Activated B cell treated with CpG ODN at 0.5 μM for 24 hours (primary cell): ENCODE results near the gene MORC3. TPM values are rescaled to one million over a fixed set of nuclear protein-coding genes. Genes with fewer than 3 reads are reported as not detected.

Experiments used
- ATAC-seq: fragments of 200-7000 bp; cut with Tn5 transposase; one replicate; pipeline ENCODE4 v1.10.0; 2021; ENCODE audit warnings: low read depth, mild to moderate bottlenecking, moderate library complexity
- CTCF ChIA-PET: fragments of 350-600 bp; sonication (Branson Sonifier 250); formaldehyde crosslinking; loops from one replicate; lab custom pipeline; 2021; ENCODE audit warnings: antibody characterized with exemption; lab: Charles Lee
- POLR2A ChIA-PET: fragments of 350-600 bp; sonication (Branson Sonifier 250); formaldehyde crosslinking; loops from one replicate; lab custom pipeline; 2021; ENCODE audit warnings: antibody characterized with exemption; lab: Charles Lee
- DNase-seq: peaks from one replicate; pipeline ENCODE4 v3.0.0; 2022
- H3K27ac Mint-ChIP-seq: one replicate; pipeline ENCODE4 v1.8.0; 2020; ENCODE audit warnings: mixed read lengths
- H3K27me3 Mint-ChIP-seq: one replicate; pipeline ENCODE4 v1.8.0; 2021; ENCODE audit warnings: mixed read lengths
- H3K36me3 Mint-ChIP-seq: one replicate; pipeline ENCODE4 v1.8.0; 2021; ENCODE audit warnings: low read depth, mixed read lengths
- H3K4me1 Mint-ChIP-seq: one replicate; pipeline ENCODE4 v1.8.0; 2021; ENCODE audit warnings: mixed read lengths
- H3K4me3 Mint-ChIP-seq: one replicate; pipeline ENCODE4 v1.8.0; 2020; ENCODE audit warnings: mild to moderate bottlenecking, mixed read lengths
- H3K9me3 Mint-ChIP-seq: one replicate; pipeline ENCODE4 v1.8.0; 2020; ENCODE audit warnings: mixed read lengths
- CTCF ChIP-seq: fragments of 200-600 bp; IDR thresholded peaks from one replicate; pipeline ENCODE4 v1.8.0; 2022; ENCODE audit warnings: antibody characterized with exemption, mild to moderate bottlenecking
- intact Hi-C: fragments of 100-400 bp; cut with micrococcal nuclease; formaldehyde crosslinking; loops from one replicate; pipeline ENCODE4 v1.15.1; 2024
- total RNA-seq: library from RNA; stranded (reverse); gene quantifications from 2 replicates; pipeline ENCODE4 v1.2.3, GENCODE V29; 2022

The MORC3 gene
- total RNA-seq, 1 donor from 2014 or later, result 65.6 TPM

GRCh38 chr21:36412916-36413315 lies 92.9 kb downstream of the MORC3 start:
- H3K36me3 Mint-ChIP-seq, result peaks cover 32% of the 10 kb centered on the region
- H3K9me3 Mint-ChIP-seq, result no peaks in the 10 kb centered on the region

GRCh38 chr21:36415375-36415774 lies 95.4 kb downstream of the MORC3 start:
- intact Hi-C loops, result no loop called here
- Mint-ChIP-seq H3K4me1 (no peaks in the 10 kb centered on the region), H3K27me3 (no peaks in the 10 kb centered on the region), H3K9me3 (no peaks in the 10 kb centered on the region), H3K4me3 (no peak overlapping the region), H3K36me3 (peaks cover 32% of the 10 kb centered on the region), H3K27ac (no peak overlapping the region)
- ChIA-PET CTCF (no interaction called here), POLR2A (no interaction called here)
- no peak for TF ChIP-seq CTCF
- DNase-seq (no peak), ATAC-seq (no peak)

More at GRCh38 chr21:36412916-36413315, 92.9 kb downstream of the MORC3 start:
- no peak for TF ChIP-seq CTCF
- intact Hi-C loops, result no loop called here
- no peak overlapping the region for H3K27ac Mint-ChIP-seq
- ChIA-PET POLR2A (interaction anchor here (1.0 kb wide), 1 partner anchor 11 kb away, joined by 4 read pairs; no protein-coding TSS in a partner anchor), CTCF (no interaction called here)
- no peak for DNase-seq
- H3K4me1 Mint-ChIP-seq, result no peaks in the 10 kb centered on the region
- ATAC-seq, result no peak
- no peaks in the 10 kb centered on the region for H3K27me3 Mint-ChIP-seq
- H3K4me3 Mint-ChIP-seq, result no peak overlapping the region

- ChIA-PET CTCF (interaction anchor here (0.8 to 1.0 kb wide), 3 partner anchors 84 to 508 kb away, joined by 3 to 4 read pairs (median 3); no protein-coding TSS in a partner anchor), POLR2A (no interaction called here)
- intact Hi-C loops, result no loop called here
- Mint-ChIP-seq H3K36me3 (peaks cover 12% of the 10 kb centered on the region), H3K27me3 (no peaks in the 10 kb centered on the region), H3K9me3 (no peaks in the 10 kb centered on the region), H3K27ac (no peak overlapping the region), H3K4me3 (no peak overlapping the region), H3K4me1 (no peaks in the 10 kb centered on the region)
- no peak for ATAC-seq
- no peak for DNase-seq
- no peak for TF ChIP-seq CTCF
Observed at GRCh38 chr21:36419241-36419640, 99.2 kb downstream of the MORC3 start.

GRCh38 chr21:36419996-36420395 lies 100.0 kb downstream of the MORC3 start:
- peak; percentile 29 for DNase-seq
- no peaks in the 10 kb centered on the region for H3K27me3 Mint-ChIP-seq
- H3K36me3 Mint-ChIP-seq, result peaks cover 11% of the 10 kb centered on the region
- H3K9me3 Mint-ChIP-seq, result no peaks in the 10 kb centered on the region
- CTCF ChIA-PET, result interaction anchor here (0.8 to 1.0 kb wide), 3 partner anchors 84 to 507 kb away, joined by 3 to 4 read pairs (median 3); no protein-coding TSS in a partner anchor
- no peak overlapping the region for H3K4me3 Mint-ChIP-seq
- ATAC-seq, result peak; percentile 71
- POLR2A ChIA-PET, result no interaction called here
- intact Hi-C loops, result loop anchor here (1.0 to 5.0 kb wide), 4 partner anchors 82 to 507 kb away; no protein-coding TSS in a partner anchor
- no peaks in the 10 kb centered on the region for H3K4me1 Mint-ChIP-seq
- no peak overlapping the region for H3K27ac Mint-ChIP-seq
- no peak for TF ChIP-seq CTCF

- CTCF ChIA-PET, result no interaction called here
- no peaks in the 10 kb centered on the region for H3K4me1 Mint-ChIP-seq
Observed at GRCh38 chr21:36420571-36421339, 100.8 kb downstream of the MORC3 start.

More at GRCh38 chr21:36420571-36421339, 100.8 kb downstream of the MORC3 start:
- POLR2A ChIA-PET, result no interaction called here
- H3K36me3 Mint-ChIP-seq, result peaks cover 6% of the 10 kb centered on the region
- no peak for TF ChIP-seq CTCF
- no peak for DNase-seq
- no peak for ATAC-seq
- intact Hi-C loops, result loop anchor here (1.0 to 5.0 kb wide), 4 partner anchors 82 to 507 kb away; no protein-coding TSS in a partner anchor
- H3K9me3 Mint-ChIP-seq, result no peaks in the 10 kb centered on the region
- H3K27me3 Mint-ChIP-seq, result no peaks in the 10 kb centered on the region
- H3K27ac Mint-ChIP-seq, result no peak overlapping the region
- H3K4me3 Mint-ChIP-seq, result no peak overlapping the region
